Measurements from ENCODE around the gene PPP1R3E.
A peak's percentile ranks its signal among the peaks of the same experiment; 100 is the strongest.

PPP1R3E gene

DNA sequence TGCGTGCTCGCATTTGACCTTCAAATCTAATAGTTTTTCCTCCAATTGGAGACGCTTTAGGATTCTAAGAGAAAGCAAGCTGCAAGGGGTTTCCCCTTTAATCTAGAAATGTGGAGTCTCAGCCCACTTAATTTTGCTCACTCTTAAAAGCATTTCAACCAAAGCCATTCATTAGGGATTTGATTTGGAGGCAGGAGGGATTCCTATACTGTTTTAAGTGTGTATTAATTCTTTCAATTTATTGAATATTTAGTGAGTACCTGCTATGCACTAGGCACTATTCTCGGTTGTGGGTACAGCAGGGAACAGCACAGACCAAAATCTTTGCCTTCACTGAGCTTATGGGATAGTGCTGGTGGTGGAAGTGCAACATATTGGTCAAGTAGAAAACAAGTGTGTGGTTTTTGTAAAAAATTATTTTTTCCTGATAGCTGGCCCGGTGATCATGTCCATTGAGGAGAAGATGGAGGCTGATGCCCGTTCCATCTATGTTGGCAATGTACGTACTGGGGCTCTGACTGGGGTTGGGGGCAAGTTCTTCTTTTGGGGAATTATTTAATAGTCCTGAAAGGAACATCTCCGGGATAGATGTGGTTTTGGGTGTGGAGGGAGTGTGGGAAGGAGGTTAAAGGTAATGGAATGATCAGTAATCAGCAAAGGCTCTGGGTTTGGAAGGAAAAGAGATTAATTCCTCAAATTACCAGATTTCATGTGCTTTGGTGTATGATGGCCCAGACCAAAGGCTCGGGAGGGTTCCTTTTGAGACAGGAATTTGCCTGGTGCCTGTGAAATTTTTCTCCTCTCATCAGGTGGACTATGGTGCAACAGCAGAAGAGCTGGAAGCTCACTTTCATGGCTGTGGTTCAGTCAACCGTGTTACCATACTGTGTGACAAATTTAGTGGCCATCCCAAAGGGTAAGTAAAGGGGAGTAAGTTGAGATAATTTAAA, 20.2 kb upstream of the PPP1R3E start:
- no peak for DNase-seq

- DNase-seq, result peak; percentile 33
Observed at GRCh38 chr14:23321572-23322547, 19.2 kb upstream of the PPP1R3E start.

DNA sequence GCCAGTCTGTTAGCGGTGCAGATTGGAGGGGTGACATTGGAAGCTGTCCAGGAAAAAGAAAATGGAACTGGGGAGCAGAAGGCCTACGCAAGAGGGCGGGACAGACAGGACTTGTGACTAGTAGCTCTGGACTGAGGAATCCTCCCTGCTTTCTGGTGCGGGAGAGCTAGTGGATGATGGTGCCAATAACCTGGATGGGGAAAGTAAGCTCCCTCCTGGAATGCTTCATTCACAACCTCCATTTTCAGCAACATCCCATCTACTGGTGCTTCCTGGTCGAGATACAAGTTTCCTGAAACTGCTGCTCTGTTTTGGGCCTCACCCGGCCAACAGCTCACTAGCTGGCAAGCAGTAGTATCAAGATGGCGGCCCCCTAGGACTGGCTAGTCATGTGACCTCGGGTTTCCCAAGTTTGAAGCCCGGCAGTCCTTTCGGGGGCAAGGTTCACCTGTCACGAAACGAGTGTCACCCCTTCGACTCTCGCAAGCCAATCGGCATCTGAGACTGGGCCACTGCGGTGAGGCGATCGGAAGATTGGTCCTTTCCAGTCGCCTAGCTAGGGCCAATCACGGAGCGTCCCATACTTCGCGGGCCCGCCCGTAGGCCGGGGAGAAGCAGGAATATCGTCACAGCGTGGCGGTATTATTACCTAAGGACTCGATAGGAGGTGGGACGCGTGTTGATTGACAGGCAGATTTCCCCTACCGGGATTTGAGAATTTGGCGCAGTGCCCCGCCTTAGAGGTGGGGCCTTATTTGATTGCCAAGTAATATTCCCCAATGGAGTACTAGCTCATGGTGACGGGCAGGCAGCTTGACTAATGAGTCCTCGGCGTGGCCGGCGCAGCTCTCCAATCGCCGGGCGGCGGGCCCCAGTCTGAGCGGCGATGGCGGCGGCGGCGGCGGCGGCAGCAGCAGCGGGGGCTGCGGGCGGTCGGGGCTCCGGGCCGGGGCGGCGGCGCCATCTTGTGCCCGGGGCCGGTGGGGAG, 18.2 kb upstream of the PPP1R3E start, which contains the start of gene PABPN1:
TSS of gene PABPN1 (plus strand) at position 874 of the 988 bp plus-strand sequence. CDS start at position 887, 13 bp downstream.
- DNase-seq, result peak; percentile 95

DNA sequence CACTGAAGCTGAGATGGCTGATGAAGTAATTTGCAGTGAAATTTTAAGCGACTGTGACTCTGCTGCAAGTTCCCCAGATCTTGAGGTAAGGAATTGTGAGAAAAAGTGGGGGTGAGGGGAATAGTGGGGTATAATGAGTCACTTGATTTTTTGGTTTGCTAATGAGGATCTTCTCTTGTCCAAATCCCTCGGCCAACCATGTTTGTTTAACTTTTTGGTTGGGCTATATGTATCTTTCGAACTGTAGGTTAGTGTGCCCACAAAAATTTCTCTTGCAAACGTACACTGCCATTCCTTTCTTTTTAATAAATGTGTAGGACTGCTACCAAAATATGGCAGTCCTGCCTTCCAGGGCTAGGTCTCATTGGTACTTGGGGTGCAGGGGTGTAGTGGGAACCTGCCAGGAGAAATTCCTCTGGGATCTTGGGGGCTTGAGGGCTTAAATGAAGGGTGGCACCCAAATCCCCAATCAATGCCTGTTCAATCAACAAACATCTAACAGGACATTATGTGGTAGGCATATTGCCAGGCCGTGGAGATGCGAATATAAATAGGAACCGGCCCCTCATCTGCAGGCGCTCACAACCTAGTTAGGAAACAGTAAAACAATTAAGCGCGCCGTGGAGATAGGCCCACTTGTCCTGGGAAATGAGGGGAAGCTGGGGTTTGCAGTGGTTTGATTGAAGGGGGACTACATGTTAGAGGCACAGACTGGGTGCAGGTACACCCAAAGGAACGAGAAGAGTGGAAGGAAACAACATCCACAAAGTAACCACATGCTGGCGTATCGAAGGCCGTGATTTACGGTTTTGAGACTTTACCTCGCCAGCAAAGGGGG, 17.3 kb upstream of the PPP1R3E start:
- no peak for DNase-seq

- no peak for DNase-seq
Observed at GRCh38 chr14:23316300-23316699, 13.6 kb upstream of the PPP1R3E start.

DNA sequence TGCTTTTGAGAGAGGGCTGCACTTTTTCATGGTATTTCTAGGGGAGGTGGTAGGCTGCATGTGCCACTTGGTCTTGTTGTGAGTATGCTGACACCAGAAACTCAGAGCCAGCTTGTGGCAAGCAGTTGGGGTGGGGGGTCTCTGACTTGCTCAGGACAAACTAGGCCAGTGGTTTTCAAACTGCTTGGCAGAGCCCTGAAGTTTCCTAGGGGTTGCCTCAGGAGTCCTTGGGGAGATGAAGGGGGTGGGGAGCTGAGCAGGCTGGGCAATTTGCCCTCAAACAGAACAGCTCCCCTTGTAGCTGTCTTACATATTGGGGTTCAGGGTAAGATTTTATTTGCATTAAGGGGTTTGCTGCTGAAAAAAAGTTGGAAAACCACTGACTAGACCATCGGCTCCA, 7.9 kb upstream of the PPP1R3E start:
- DNase-seq, result no peak

DNA sequence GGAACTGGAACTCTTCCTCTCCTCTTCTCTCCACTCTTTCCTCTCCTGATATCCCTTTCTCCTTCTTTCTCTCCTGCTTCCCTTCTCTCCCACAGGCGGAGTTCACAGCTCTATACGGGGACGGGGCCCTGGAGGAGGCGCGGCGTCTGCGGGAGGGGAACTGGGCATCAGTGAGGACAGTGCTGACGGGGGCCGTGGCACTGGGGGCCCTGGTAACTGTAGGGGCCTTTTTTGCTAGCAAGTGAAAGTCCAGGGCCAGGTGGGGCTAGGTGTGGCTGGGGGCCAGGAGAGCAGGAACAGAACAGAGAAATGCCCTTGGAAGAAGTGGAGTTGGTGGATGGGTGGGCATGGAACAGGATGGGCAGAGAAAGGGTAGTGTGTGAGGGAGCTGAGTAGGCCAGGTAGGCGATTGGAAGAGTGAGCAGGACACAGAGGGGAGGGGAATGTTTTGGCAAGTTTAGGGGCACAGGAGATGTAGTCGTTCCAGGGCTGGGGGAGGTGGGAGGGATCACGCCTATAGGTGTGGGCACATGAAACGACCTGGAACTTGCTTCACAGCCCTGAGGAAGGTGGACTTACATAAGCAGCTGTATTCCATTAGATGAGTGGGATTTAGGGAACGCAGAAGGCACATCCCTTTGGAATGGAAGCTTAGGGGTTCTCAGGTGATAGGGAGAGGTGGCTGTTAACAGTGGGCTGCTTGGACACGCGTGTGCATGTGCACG, 6.2 kb upstream of the PPP1R3E start:
- no peak for DNase-seq

DNA sequence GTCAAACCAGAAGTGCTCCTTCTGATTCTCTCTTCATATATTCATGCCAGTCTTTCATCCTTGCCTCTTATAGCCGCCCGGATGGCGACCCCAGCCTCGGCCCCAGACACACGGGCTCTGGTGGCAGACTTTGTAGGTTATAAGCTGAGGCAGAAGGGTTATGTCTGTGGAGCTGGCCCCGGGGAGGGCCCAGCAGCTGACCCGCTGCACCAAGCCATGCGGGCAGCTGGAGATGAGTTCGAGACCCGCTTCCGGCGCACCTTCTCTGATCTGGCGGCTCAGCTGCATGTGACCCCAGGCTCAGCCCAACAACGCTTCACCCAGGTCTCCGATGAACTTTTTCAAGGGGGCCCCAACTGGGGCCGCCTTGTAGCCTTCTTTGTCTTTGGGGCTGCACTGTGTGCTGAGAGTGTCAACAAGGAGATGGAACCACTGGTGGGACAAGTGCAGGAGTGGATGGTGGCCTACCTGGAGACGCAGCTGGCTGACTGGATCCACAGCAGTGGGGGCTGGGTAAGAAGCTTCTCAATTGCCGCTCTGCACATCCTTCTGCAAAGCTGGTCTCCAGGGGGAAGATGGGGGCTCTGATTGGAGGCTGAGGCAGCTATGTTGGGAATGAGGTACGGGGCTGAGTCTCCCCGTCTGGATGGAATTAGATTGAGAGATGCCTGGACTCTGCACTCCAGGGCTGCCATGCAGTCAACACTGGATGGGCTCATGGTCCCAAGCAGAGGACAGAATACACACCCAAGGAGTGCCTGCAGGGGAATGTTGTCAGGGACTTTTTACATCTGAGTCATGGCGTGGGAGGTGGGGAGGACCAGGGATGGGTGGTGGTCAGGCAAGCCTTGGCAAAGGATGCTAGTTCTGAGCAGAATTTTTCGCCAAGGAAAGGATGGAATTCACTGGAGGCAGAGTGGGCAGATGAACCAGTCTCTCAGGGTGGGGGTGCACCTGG, 5.3 kb upstream of the PPP1R3E start:
- no peak for DNase-seq

GRCh38 chr14:23307146-23307530, 4.5 kb upstream of the PPP1R3E start:
- no peak for DNase-seq

DNA sequence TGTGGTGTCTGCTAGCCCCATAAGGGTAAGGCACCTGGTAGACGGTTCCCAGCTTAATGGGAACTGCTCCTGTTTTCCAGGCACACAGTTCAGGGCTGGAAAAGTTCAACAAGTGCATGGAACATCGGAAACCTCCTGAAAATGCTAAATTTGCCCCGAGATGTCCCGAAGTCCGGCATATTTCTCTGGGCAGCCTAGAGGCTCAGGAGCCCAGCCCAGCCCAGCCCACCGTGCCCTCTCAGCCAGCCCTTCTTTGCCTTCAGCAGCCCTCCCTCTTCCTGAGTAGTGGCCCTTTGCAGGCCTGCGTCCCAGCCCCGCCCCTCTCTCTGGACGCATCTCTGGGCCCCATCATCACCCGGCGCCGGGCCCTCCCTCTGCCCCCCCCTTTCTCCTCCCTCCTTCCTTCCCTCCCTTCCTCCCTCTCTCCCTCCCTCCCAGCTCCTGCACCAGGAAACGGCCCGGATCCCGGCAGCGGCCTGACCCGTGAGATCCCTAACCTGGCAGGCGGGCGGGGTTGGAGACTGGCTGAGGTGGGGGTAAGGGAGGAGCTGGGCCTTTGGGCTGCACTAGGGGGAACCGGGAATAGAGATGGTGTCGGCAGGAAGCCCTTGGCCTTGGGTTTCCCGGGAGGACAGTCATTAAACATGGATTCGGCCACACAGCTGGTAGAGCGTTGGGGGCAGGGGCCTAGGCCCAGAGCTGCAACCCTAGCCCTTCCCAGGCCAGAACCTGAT, 3.9 kb upstream of the PPP1R3E start, which contains the start of gene BCL2L2:
TSS of gene BCL2L2 (plus strand) at position 422 of the 734 bp plus-strand sequence. CDS start 935 bp downstream, outside the sequence.
- no peak for DNase-seq

- DNase-seq, result no peak
Observed at GRCh38 chr14:23301969-23302289, 730 bp downstream of the PPP1R3E start.

DNA sequence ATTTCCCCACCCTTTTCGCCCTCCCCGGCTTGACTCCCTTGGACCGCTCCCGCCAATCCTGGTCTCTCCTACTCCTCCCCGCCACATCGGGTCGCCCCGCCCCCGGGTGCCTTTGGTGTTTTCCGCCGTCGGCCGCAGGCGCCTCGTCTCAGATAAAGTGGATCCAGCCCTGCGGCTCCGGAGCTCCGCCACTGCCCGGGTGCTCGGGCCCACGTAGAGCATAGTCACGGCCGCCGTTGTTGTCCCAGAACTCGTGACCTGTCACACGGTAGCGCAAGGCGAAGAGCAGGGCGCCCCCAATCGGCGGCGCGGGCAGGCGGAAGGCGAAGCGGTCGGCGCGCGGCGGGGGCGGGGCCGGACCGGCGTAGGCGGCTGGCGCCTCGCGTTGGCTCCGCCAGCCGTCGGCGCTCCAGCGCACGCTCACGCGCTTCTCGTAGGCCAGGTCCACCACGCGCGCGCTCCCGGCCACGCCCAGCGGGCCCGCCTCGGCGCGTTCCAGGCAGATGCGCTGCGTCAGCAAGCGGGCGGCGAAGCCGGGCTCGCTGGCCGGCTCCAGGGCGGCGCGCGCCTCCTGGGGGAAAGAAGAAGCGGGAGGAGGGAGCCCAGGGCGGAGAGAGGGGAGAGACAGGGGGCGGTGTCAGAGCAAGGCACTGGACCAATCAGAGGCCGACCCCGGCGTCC, 1.2 kb downstream of the PPP1R3E start:
- peak; percentile 95 for DNase-seq

- no peak for DNase-seq
Observed at GRCh38 chr14:23300687-23301223, 1.9 kb downstream of the PPP1R3E start.

DNA sequence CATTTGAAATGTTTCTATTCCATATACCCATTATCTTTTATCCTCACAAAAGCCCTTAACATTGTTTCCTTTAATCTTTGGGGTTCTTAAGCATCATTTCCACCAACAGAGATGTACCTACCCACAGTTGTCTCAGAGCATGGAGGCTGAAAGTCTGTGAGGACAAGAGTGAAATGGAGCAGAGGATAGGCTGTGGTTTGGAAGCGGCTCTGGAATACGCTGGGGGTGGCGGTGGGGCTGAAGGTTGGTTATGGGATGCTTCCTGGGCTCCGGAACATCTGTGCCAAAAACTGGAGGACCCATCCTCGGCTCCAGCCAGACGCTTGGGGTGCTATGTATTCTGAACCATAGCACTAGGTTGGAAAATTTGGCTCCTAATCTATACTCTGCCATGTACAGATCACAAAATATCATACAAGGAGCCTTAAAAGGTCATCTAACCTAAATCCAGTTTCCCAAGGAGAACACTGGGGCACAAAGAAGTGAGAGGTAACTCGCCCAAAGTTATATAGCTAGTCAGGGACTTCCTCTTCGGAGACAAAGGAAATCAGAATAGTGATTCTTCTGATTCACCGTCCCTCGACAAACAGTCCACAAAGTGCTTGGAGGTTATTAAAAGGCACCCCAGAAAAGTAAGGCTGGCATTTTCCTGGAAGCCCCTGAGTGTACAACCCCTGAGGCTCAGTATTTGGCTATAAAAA, 2.5 kb downstream of the PPP1R3E start:
- no peak for DNase-seq

GRCh38 chr14:23299211-23299957, 3.3 kb downstream of the PPP1R3E start:
- DNase-seq, result no peak

- no peak for DNase-seq
Observed at GRCh38 chr14:23297611-23298277, 4.9 kb downstream of the PPP1R3E start.

Data from activated CD4-positive, alpha-beta T cell treated with anti-CD3 and anti-CD28 coated beads for 1 hour (primary cell).